Natural killer cell (primary cell): Measurements from ENCODE around the gene SLC25A38. TPM values are rescaled to one million over a fixed set of nuclear protein-coding genes. Genes with fewer than 3 reads are reported as not detected.

Experiments used
- ATAC-seq, 3 donors: fragments of 150-1000 bp in 2 of 3; fragments of 200-7000 bp in 1 of 3; cut with Tn5 transposase; 1 replicate in 1 of 3; 2 replicates in 2 of 3; pipeline ENCODE4 v1.10.0; 2021; ENCODE audit warnings: mild to moderate bottlenecking in 2 of 3, moderate library complexity in 2 of 3
- DNase-seq, 2 donors: peaks; one replicate each; pipeline versions ENCODE4 v3.0.0 to v3.0.0-alpha.2; 2013 to 2021; ENCODE audit warnings: mixed read lengths in 1 of 2
- H3K27ac ChIP-seq: one replicate; pipeline ENCODE4 v1.5.1; 2013; ENCODE audit warnings: mild to moderate bottlenecking, low read length
- H3K27me3 ChIP-seq: one replicate; pipeline ENCODE4 v1.6.1; 2013; ENCODE audit warnings: low read length; ENCODE audit not compliant: control insufficient read depth, insufficient read depth
- H3K36me3 ChIP-seq: one replicate; pipeline ENCODE4 v1.6.1; 2013; ENCODE audit warnings: low read length; ENCODE audit not compliant: control insufficient read depth, insufficient read depth
- H3K4me1 ChIP-seq: one replicate; pipeline ENCODE4 v1.6.1; 2013; ENCODE audit warnings: low read length; ENCODE audit not compliant: control insufficient read depth, insufficient read depth
- H3K4me3 ChIP-seq: one replicate; pipeline ENCODE4 v1.5.1; 2013; ENCODE audit warnings: low read length
- H3K9me3 ChIP-seq: one replicate; pipeline ENCODE4 v1.6.1; 2013; ENCODE audit warnings: low read length; ENCODE audit not compliant: control insufficient read depth, insufficient read depth
- H3K27ac Mint-ChIP-seq, 2 donors: one replicate each; pipeline ENCODE4 v1.8.0; 2022; ENCODE audit warnings: mild to moderate bottlenecking in 2 of 2, mixed read lengths in 2 of 2, moderate library complexity in 1 of 2
- H3K27me3 Mint-ChIP-seq, 2 donors: one replicate each; pipeline ENCODE4 v1.8.0; 2022; ENCODE audit warnings: low read depth in 2 of 2, mixed read lengths in 2 of 2
- H3K36me3 Mint-ChIP-seq: one replicate; pipeline ENCODE4 v1.8.0; 2022; ENCODE audit warnings: mixed read lengths
- H3K4me1 Mint-ChIP-seq, 2 donors: one replicate each; pipeline ENCODE4 v1.8.0; 2022; ENCODE audit warnings: mixed read lengths in 2 of 2
- H3K4me3 Mint-ChIP-seq: one replicate; pipeline ENCODE4 v1.8.0; 2022; ENCODE audit warnings: mild to moderate bottlenecking, moderate library complexity, mixed read lengths
- H3K9me3 Mint-ChIP-seq, 2 donors: one replicate each; pipeline ENCODE4 v1.8.0; 2022; ENCODE audit warnings: mixed read lengths in 2 of 2
- CTCF ChIP-seq: fragments of 200-600 bp; IDR thresholded peaks from one replicate; pipeline ENCODE4 v1.8.0; 2022; ENCODE audit warnings: antibody characterized with exemption
- WGBS: methylation state at CpG from one replicate; pipeline ENCODE4 v1.1.7; 2013; ENCODE audit warnings: missing lambda C conversion rate; ENCODE audit not compliant: insufficient coverage; 5-methylcytosine and 5-hydroxymethylcytosine counted together
- intact Hi-C: fragments of 100-400 bp; cut with micrococcal nuclease; formaldehyde crosslinking; loops from one replicate; pipeline ENCODE4 v1.14.2; 2022
- total RNA-seq, 4 donors: library from RNA; stranded (reverse); fragments of 120-200 nt in 1 of 4; gene quantifications; one replicate each; pipeline versions ENCODE4 v1.2.3 to v1.2.4, GENCODE V29; 2013 to 2022

Gene SLC25A38
- total RNA-seq, 3 donors from 2014 or later (not counting 1 experiment from before 2014, with no cell fraction given) = 40.0 to 44.7 (median 41.7) TPM

- 98% methylated on average over 5 of the region's 8 CpGs for WGBS
- Mint-ChIP-seq H3K27me3 (no peaks in the 10 kb centered on the region), H3K4me1 (no peaks in the 10 kb centered on the region), H3K4me3 (no peak overlapping the region), H3K9me3 (no peaks in the 10 kb centered on the region), H3K36me3 (no peaks in the 10 kb centered on the region), H3K27ac (no peak overlapping the region)
- H3K27ac ChIP-seq = no peak overlapping the region
- H3K36me3 ChIP-seq = no peaks in the 10 kb centered on the region
- ATAC-seq (no peak), DNase-seq (no peak)
- H3K27me3 ChIP-seq = no peaks in the 10 kb centered on the region
- intact Hi-C loops = loop anchor here (10.0 kb wide), 1 partner anchor 874 kb away; no protein-coding TSS in a partner anchor
- no peak for TF ChIP-seq CTCF
- no peak overlapping the region for H3K4me3 ChIP-seq
- H3K9me3 ChIP-seq = no peaks in the 10 kb centered on the region
- H3K4me1 ChIP-seq = no peaks in the 10 kb centered on the region
Observed at GRCh38 chr3:39440316-39440715, 57.1 kb downstream of the SLC25A38 start.

GRCh38 chr3:39443530-39443929 is 60.4 kb downstream of the SLC25A38 start:
- H3K4me3 ChIP-seq = no peak overlapping the region
- no peaks in the 10 kb centered on the region for H3K9me3 Mint-ChIP-seq
- intact Hi-C loops = loop anchor here (10.0 kb wide), 1 partner anchor 871 kb away; no protein-coding TSS in a partner anchor
- 94% methylated on average over 4 of the region's 4 CpGs for WGBS
- peaks cover 3% of the 10 kb centered on the region for H3K4me1 ChIP-seq
- H3K4me1 Mint-ChIP-seq = peaks cover 0 to 4% of the 10 kb centered on the region in 2 donors
- no peak overlapping the region for H3K4me3 Mint-ChIP-seq
- no peak for ATAC-seq
- H3K27me3 Mint-ChIP-seq = peaks cover 2 to 8% of the 10 kb centered on the region in 2 donors
- no peak for DNase-seq
- H3K9me3 ChIP-seq = no peaks in the 10 kb centered on the region
- no peaks in the 10 kb centered on the region for H3K36me3 ChIP-seq
- no peaks in the 10 kb centered on the region for H3K27me3 ChIP-seq
- no peak for TF ChIP-seq CTCF
- no peaks in the 10 kb centered on the region for H3K36me3 Mint-ChIP-seq
- H3K27ac Mint-ChIP-seq = no peak overlapping the region
- no peak overlapping the region for H3K27ac ChIP-seq

DNA sequence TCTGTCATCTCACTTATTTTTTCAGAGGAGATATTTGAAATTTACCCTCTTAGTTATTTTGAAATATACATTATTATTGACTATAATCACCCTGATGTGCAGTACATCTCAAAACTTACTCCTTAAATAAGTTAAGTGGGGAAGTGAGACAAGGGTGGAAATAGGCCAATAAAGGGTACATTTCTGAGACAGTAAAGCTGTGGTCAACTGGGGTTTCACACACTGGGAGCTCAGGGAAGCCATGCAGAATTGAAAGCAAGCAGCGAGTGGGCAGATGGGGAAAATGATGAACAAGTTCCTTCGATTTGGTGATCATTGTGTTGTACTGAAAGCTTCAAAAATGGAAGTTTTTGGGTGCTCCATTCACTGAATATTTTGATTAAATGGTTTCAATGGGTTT is 62.8 kb downstream of the SLC25A38 start:
- no peaks in the 10 kb centered on the region for H3K9me3 ChIP-seq
- Mint-ChIP-seq H3K27ac (no peak overlapping the region), H3K36me3 (no peaks in the 10 kb centered on the region), H3K4me3 (no peak overlapping the region), H3K9me3 (no peaks in the 10 kb centered on the region), H3K4me1 (peaks cover 0 to 4% of the 10 kb centered on the region in 2 donors), H3K27me3 (peaks cover 2 to 8% of the 10 kb centered on the region in 2 donors)
- H3K27ac ChIP-seq = no peak overlapping the region
- intact Hi-C loops = loop anchor here (10.0 kb wide), 1 partner anchor 869 kb away; no protein-coding TSS in a partner anchor
- H3K36me3 ChIP-seq = no peaks in the 10 kb centered on the region
- H3K4me1 ChIP-seq = peaks cover 3% of the 10 kb centered on the region
- no peak for TF ChIP-seq CTCF
- H3K27me3 ChIP-seq = no peaks in the 10 kb centered on the region
- H3K4me3 ChIP-seq = no peak overlapping the region
- no peak for DNase-seq
- 49% methylated on average over 2 of the region's 2 CpGs for WGBS
- no peak for ATAC-seq

DNA sequence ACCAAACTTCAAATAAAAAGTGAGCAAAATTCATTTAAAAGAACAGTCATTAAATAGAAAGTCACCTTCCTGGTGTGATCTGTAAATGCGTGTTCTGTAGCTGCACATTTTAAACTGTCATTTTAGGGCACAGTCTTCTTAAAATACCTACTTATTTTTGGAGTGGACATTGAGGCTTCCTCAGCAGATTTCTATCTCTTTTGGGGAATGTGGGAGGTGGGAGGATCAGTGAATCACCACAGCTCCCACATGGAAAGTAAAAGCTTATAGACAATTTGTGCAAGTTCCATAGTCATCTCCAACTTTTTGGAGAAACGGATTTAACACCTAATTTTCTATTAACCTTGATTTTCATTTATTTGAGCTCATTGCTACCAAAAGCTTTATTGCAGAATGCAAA is 63.3 kb downstream of the SLC25A38 start:
- Histone ChIP-seq H3K36me3 (no peaks in the 10 kb centered on the region), H3K27me3 (no peaks in the 10 kb centered on the region), H3K4me3 (no peak overlapping the region), H3K27ac (no peak overlapping the region), H3K4me1 (peaks cover 3% of the 10 kb centered on the region), H3K9me3 (no peaks in the 10 kb centered on the region)
- H3K36me3 Mint-ChIP-seq = no peaks in the 10 kb centered on the region
- H3K4me3 Mint-ChIP-seq = no peak overlapping the region
- no peaks in the 10 kb centered on the region for H3K9me3 Mint-ChIP-seq
- DNase-seq (no peak), ATAC-seq (no peak)
- no peak for TF ChIP-seq CTCF
- 88% methylated on average over 1 of the region's 2 CpGs for WGBS
- peaks cover 2 to 8% of the 10 kb centered on the region in 2 donors for H3K27me3 Mint-ChIP-seq
- intact Hi-C loops = loop anchor here (10.0 kb wide), 1 partner anchor 868 kb away; no protein-coding TSS in a partner anchor
- no peak overlapping the region for H3K27ac Mint-ChIP-seq
- H3K4me1 Mint-ChIP-seq = peaks cover 0 to 4% of the 10 kb centered on the region in 2 donors
